ENCODE data around the gene RHOG.
"Not testable (repeated sequence)": the region's sequence is repeated elsewhere in the genome, so short reads cannot be mapped to it uniquely, and the experiment has no call there.

Gene RHOG

GRCh38 chr11:3815845-3816244, 24.9 kb downstream of the RHOG start:
- no peaks in the 10 kb centered on the region for H3K4me1 Mint-ChIP-seq (ENCODE audit: low read depth)
- H3K4me3 Mint-ChIP-seq: no peak overlapping the region
- H3K27ac Mint-ChIP-seq: no peak overlapping the region
- peaks cover 13% of the 10 kb centered on the region for H3K36me3 Mint-ChIP-seq (ENCODE audit: low read depth)
- H3K27me3 Mint-ChIP-seq: no peaks in the 10 kb centered on the region
- no peaks in the 10 kb centered on the region for H3K9me3 Mint-ChIP-seq

GRCh38 chr11:3814832-3815231, 25.9 kb downstream of the RHOG start:
- H3K4me3 Mint-ChIP-seq; H3K27me3 Mint-ChIP-seq; H3K4me1 Mint-ChIP-seq (ENCODE audit: low read depth); H3K27ac Mint-ChIP-seq; H3K9me3 Mint-ChIP-seq: not testable (repeated sequence)
- peaks cover 15% of the 10 kb centered on the region for H3K36me3 Mint-ChIP-seq (ENCODE audit: low read depth)

- peaks cover 17% of the 10 kb centered on the region for H3K4me1 Mint-ChIP-seq (ENCODE audit: low read depth)
- H3K9me3 Mint-ChIP-seq: no peaks in the 10 kb centered on the region
- no peak overlapping the region for H3K27ac Mint-ChIP-seq
- no peaks in the 10 kb centered on the region for H3K27me3 Mint-ChIP-seq
- H3K36me3 Mint-ChIP-seq (ENCODE audit: low read depth): peaks cover 12% of the 10 kb centered on the region
- no peak overlapping the region for H3K4me3 Mint-ChIP-seq
Measured at GRCh38 chr11:3810951-3811350, 29.8 kb downstream of the RHOG start.

- no peak overlapping the region for H3K27ac Mint-ChIP-seq
- peaks cover 17% of the 10 kb centered on the region for H3K4me1 Mint-ChIP-seq (ENCODE audit: low read depth)
- H3K36me3 Mint-ChIP-seq (ENCODE audit: low read depth): peaks cover 12% of the 10 kb centered on the region
- no peaks in the 10 kb centered on the region for H3K9me3 Mint-ChIP-seq
- no peaks in the 10 kb centered on the region for H3K27me3 Mint-ChIP-seq
- H3K4me3 Mint-ChIP-seq: no peak overlapping the region
Measured at GRCh38 chr11:3810446-3810845, 30.3 kb downstream of the RHOG start.

GRCh38 chr11:3809624-3809928, 31.2 kb downstream of the RHOG start:
- H3K4me3 Mint-ChIP-seq: no peak overlapping the region
- H3K27me3 Mint-ChIP-seq: no peaks in the 10 kb centered on the region
- H3K9me3 Mint-ChIP-seq: no peaks in the 10 kb centered on the region
- H3K27ac Mint-ChIP-seq: no peak overlapping the region
- H3K36me3 Mint-ChIP-seq (ENCODE audit: low read depth): peaks cover 12% of the 10 kb centered on the region
- H3K4me1 Mint-ChIP-seq (ENCODE audit: low read depth): peaks cover 17% of the 10 kb centered on the region

- Mint-ChIP-seq H3K4me3 (peak overlapping the region; percentile 97), H3K4me1 (ENCODE audit: low read depth) (peaks cover 19% of the 10 kb centered on the region), H3K36me3 (ENCODE audit: low read depth) (peaks cover 12% of the 10 kb centered on the region)
Measured at GRCh38 chr11:3808861-3809623, 31.7 kb downstream of the RHOG start.

GRCh38 chr11:3807909-3808860, 32.6 kb downstream of the RHOG start, which contains the start of gene PGAP2:
Gene PGAP2, plus strand, starts transcription at chr11:3808560. Its CDS starts 2,700 bp downstream, at chr11:3811260.
- H3K4me3 Mint-ChIP-seq: peak within 1 kb of the TSS; percentile 97
- no peaks in the 10 kb centered on the region for H3K27me3 Mint-ChIP-seq
- H3K9me3 Mint-ChIP-seq: no peaks in the 10 kb centered on the region
- peaks cover 21% of the 10 kb centered on the region for H3K4me1 Mint-ChIP-seq (ENCODE audit: low read depth)
- H3K36me3 Mint-ChIP-seq (ENCODE audit: low read depth): peaks cover 12% of the 10 kb centered on the region
- peak within 1 kb of the TSS; percentile 95 for H3K27ac Mint-ChIP-seq

More at GRCh38 chr11:3808861-3809623, 31.7 kb downstream of the RHOG start:
- Mint-ChIP-seq H3K27ac (peak overlapping the region; percentile 14), H3K27me3 (no peaks in the 10 kb centered on the region), H3K9me3 (no peaks in the 10 kb centered on the region)

- Mint-ChIP-seq H3K4me1 (ENCODE audit: low read depth) (peaks cover 14% of the 10 kb centered on the region), H3K27me3 (no peaks in the 10 kb centered on the region), H3K27ac (no peak overlapping the region), H3K9me3 (no peaks in the 10 kb centered on the region), H3K4me3 (no peak overlapping the region), H3K36me3 (ENCODE audit: low read depth) (no peaks in the 10 kb centered on the region)
Measured at GRCh38 chr11:3803726-3804495, 36.8 kb downstream of the RHOG start.

GRCh38 chr11:3802011-3802790, 38.6 kb downstream of the RHOG start:
- Mint-ChIP-seq H3K4me1 (ENCODE audit: low read depth) (peaks cover 19% of the 10 kb centered on the region), H3K27ac (no peak overlapping the region), H3K9me3 (no peaks in the 10 kb centered on the region), H3K27me3 (no peaks in the 10 kb centered on the region), H3K36me3 (ENCODE audit: low read depth) (no peaks in the 10 kb centered on the region), H3K4me3 (no peak overlapping the region)

GRCh38 chr11:3799873-3800272, 40.9 kb downstream of the RHOG start:
- Mint-ChIP-seq H3K27me3 (no peaks in the 10 kb centered on the region), H3K9me3 (no peaks in the 10 kb centered on the region), H3K4me3 (no peak overlapping the region), H3K36me3 (ENCODE audit: low read depth) (peaks cover 19% of the 10 kb centered on the region), H3K27ac (no peak overlapping the region), H3K4me1 (ENCODE audit: low read depth) (peaks cover 36% of the 10 kb centered on the region)

GRCh38 chr11:3799143-3799542, 41.6 kb downstream of the RHOG start:
- Mint-ChIP-seq H3K27me3 (no peaks in the 10 kb centered on the region), H3K4me1 (ENCODE audit: low read depth) (peaks cover 42% of the 10 kb centered on the region), H3K9me3 (no peaks in the 10 kb centered on the region), H3K36me3 (ENCODE audit: low read depth) (peaks cover 26% of the 10 kb centered on the region), H3K4me3 (peak overlapping the region; percentile 89), H3K27ac (peak overlapping the region; percentile 100)

GRCh38 chr11:3797329-3798090, 43.2 kb downstream of the RHOG start, which contains the start of gene NUP98:
Gene NUP98, minus strand, starts transcription at chr11:3797554. Its CDS starts 15,437 bp downstream, at chr11:3782117.
- H3K27me3 Mint-ChIP-seq: no peaks in the 10 kb centered on the region
- H3K4me1 Mint-ChIP-seq (ENCODE audit: low read depth): peaks cover 50% of the 10 kb centered on the region
- peak within 1 kb of the TSS; percentile 100 for H3K27ac Mint-ChIP-seq
- peak within 1 kb of the TSS; percentile 89 for H3K4me3 Mint-ChIP-seq
- no peaks in the 10 kb centered on the region for H3K9me3 Mint-ChIP-seq
- peaks cover 38% of the 10 kb centered on the region for H3K36me3 Mint-ChIP-seq (ENCODE audit: low read depth)

GRCh38 chr11:3796801-3797328, 43.9 kb downstream of the RHOG start:
- Mint-ChIP-seq H3K9me3 (no peaks in the 10 kb centered on the region), H3K36me3 (ENCODE audit: low read depth) (peaks cover 42% of the 10 kb centered on the region), H3K27ac (peak overlapping the region; percentile 100), H3K4me3 (peak overlapping the region; percentile 89), H3K27me3 (no peaks in the 10 kb centered on the region), H3K4me1 (ENCODE audit: low read depth) (peaks cover 54% of the 10 kb centered on the region)

All from stimulated activated naive CD8-positive, alpha-beta T cell treated with anti-CD3 and anti-CD28 coated beads, Interleukin-15, Interleukin-2, amounts not matched to agents 100 ng/mL and 50 ng/mL, for 24 hours (primary cell).